ENCODE measurements around the gene EYS.

Gene EYS

DNA sequence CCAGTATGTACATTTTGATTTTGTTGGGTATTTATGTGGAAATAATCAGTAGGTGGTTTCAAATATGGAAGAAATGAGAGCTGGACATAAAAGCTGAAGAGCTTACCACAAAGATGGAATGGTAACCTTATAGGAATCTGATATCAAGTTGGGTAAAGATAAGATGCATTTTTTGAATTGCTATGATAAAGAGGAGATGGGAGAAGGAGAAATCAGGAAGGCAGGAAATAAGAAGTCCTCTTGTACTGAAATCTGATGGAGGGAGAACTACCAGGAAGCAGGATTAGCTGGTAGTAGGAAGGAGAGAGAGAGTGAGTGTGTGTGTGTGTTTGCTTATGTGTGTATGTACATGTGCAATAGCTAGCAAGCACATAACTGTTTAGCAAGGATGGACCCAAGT lies 1603.0 kb downstream of the EYS start:
- no peak for DNase-seq (ENCODE audit: extremely low read depth in 1 of 2, low read depth in 1 of 2)

DNA sequence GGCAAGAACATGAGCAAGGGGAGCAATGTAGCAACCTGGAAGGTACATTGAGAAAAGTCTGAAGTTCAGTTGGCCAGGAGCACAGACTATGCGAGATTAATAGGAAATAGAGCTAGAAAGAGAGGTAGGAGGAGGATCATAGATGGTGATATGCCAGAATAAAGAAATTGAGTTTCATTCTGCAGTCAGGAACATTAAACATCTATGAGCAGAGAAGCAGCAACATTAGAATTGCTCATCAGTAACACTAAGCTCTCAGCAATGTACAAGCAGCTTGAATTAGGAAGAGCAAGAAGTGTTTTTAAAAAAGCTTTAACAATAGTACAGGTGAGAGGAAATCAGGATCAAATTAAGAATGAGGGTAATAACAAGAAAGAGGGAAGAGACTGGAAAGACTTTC lies 1603.5 kb downstream of the EYS start:
- no peak for DNase-seq (ENCODE audit: extremely low read depth in 1 of 2, low read depth in 1 of 2)

DNA sequence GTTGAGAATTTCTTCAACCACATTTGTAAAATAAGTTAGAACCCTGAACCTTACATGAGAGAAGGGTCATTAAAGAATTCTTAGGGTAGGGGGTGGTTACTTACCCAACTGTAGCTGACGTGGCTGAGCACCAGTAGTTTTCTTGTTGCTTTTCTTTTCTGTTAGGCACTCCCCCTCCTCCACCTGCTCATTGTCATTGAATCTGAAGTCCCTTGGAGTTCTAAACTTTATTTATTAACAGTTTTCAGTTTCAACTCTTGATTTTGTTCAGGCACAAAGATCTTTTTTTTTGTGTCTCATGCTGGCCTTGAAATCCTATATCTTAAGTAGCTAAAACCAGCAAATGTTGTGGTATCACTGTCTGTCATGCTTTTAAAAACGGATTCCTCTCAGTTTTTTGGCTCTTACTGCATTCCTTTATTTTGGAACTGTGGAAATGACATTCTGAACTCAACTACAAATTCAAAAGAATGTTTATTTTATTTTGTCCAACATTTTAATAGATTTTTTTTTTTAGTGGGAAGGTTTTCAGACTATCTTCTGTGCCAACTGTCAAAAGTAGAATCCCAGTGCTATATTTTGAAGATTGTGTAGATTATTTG lies 1606.2 kb downstream of the EYS start:
- DNase-seq (ENCODE audit: extremely low read depth in 1 of 2, low read depth in 1 of 2) = no peak

DNA sequence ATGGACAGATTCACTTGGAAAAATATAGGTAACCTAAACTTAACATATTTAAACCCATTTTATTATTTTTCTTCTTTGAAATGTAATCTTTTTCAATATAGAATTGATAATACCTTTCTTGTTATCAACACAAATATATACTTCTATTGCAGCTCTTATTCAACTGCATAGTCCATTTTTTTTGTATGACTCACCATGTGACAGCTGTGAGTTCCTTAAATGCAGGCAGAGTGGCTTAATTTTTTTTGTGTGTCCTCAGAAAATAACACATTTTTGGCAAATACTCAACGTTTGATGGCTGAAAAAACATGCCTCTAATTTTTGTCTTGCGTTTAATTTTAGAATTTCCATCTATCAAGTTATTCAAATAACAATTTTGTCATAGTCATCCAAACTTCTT lies 1616.7 kb downstream of the EYS start:
- DNase-seq (ENCODE audit: extremely low read depth in 1 of 2, low read depth in 1 of 2) = no peak

DNA sequence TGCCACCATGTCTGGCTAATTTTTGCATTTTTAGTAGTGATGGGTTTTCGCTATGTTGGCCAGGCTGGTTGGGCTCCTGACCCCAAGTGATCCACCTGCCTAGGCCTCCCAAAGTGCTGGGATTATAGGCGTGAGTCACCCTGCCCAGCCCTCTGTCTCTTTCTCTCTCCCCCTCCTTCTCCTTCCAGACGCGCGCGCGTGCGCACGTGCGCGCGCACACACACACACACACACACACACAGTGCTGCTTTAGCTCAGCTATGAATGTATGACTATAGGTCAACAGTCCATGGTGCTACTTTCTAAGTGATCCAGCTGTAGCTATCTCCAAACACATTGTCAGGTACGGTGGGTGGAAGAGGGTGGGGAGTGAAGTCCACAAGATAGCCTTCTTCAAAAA lies 1621.9 kb downstream of the EYS start:
- DNase-seq (ENCODE audit: extremely low read depth in 1 of 2, low read depth in 1 of 2) = no peak

DNA sequence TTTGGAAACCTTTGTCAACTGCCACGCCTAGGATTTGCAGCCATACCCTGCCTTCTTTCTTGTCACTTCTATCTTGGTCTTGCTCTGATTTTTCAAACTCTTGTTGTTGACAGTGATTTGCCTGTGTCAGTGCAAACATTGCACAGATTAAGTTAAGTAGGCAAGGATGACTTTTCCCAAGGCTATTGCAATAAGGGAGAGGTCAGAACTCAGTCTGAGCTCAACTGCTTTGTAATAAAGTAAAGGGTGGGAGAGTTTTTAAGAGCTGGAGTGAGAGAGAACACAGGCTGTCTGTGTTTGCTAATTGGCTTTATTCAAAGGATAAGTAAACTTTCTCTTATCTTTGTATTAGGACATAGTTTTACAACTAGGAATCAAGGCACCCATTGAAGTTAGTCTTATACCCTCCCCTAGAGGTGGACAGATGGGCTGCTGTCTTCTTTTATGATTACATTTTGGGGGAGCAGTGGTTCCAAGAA lies 1622.8 kb downstream of the EYS start:
- DNase-seq (ENCODE audit: extremely low read depth in 1 of 2, low read depth in 1 of 2) = no peak

DNA sequence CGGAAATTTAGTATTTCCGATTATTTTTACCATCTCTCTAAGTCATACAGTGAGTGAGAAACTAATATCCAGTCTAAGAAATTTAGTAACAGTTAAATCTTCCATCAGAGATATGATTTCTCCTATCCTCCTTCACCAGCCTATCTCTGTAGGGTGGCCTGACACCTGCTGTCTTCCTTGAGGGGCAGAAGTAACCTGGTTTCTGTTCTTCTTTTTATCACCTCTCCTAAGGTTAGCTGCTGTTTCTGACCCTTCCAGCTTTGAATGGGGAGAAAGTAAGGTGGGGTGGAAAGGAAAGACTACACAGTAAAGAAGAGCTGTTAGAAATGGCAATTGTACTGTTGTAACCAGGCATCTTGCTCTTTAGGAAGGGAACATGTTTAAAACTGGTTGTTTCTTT lies 1623.8 kb downstream of the EYS start:
- DNase-seq (ENCODE audit: extremely low read depth in 1 of 2, low read depth in 1 of 2) = no peak

DNA sequence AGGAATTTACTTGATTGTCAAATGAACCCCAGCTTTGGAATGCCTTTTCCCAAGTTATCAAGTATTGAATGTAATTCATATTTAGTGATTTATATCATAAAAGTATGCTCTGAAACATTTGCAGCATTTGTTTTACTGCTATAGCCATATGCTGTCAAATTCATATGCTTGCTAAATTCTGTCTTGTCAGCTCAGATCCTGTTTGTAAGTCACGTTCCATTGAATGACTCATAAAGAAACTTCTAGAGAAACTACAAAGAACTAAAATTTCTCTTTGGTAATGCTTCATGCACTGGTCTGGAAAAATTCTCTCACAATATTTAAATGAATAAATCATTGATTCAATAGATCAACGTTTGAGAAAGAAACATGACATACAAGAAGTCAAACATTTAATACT lies 1625.6 kb downstream of the EYS start:
- DNase-seq (ENCODE audit: extremely low read depth in 1 of 2, low read depth in 1 of 2) = no peak

DNA sequence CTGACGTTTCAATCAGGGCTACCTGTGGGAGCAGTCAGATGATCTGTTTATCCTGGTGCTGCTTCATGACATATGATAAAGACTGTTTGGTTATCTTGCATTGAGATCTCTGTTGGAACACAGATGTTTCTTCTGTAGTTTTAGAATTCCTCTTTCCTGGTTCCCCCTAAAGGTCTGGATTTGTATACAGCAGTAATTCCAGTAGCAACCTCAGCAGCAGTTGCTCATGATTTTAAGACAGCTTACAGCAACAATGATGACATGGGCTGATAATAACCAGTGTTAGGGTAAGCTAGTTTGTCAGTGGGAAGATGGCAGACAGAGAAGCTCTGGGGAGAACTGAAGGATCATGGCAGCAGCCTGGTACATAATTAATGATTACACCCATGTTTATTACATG lies 1632.0 kb downstream of the EYS start:
- no peak for DNase-seq (ENCODE audit: extremely low read depth in 1 of 2, low read depth in 1 of 2)

DNA sequence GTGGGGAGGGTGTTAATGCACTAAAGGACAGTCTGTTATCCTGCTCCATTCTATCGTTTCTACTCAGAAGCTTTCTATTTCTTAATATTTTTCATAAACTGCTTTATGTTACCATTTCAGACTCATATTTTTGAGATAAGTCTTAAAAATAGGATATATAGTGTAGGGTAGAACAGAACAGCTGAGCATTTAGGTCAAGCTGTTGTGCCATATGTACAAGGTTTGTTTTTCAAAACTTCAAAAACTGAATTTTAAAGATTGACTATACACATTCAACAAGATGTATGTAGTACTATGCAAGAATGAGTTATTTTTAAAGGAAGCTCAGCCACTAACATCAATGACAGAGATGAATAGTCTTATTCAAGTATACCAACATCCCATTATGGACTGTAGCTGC lies 1634.3 kb downstream of the EYS start:
- DNase-seq (ENCODE audit: extremely low read depth in 1 of 2, low read depth in 1 of 2) = no peak

DNA sequence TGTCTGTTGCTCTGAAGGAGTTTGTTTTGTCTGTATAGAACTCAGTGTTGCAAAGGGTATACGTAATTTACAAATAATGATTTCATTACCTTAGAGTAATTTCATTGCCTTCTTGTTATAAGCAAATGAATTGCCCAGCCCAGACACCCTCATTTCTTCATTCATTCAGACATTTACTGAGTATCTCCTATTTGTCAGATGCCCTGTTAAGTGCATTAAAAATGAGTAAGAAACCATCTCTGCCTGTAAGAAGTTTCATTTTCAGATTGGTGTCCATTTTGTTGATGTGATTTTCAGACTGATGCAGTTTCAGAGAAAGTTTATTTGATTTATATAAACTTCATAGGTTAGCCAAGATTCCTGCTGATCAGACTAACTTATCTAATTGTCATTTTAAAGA lies 1642.1 kb downstream of the EYS start:
- no peak for DNase-seq (ENCODE audit: extremely low read depth in 1 of 2, low read depth in 1 of 2)

DNA sequence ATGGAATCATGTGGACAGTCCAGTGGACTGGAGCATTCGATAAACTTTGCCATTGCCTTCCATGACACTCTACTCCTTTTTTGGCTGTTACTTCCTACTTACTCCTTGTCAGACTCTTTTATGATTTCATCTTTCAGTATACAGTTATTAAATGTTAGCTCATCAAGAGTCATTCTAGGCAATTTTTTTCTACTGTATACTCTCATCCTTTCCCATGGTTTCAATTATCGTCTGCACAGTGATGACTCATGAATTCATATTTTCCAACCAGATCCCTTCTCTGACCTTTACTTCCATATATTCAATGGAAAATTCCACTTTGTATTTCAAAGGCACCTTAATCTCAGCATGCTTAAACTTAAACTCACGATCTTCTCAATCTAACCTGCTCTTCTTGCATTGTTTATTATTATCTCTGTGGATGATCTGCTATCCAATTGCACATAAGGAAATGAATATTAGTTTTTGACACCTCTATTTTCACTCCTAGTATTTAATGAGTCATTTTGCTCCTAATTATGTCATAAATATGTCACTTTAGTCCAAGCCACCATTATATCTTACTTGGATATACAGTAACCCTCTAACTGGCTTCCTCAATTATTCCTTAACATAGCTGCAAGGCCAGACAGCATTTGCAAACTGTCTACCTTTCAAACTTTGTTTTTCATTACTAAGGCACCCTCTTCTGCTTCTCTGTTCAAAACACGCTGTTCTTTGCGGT lies 1643.9 kb downstream of the EYS start:
- DNase-seq (ENCODE audit: extremely low read depth in 1 of 2, low read depth in 1 of 2) = no peak

DNA sequence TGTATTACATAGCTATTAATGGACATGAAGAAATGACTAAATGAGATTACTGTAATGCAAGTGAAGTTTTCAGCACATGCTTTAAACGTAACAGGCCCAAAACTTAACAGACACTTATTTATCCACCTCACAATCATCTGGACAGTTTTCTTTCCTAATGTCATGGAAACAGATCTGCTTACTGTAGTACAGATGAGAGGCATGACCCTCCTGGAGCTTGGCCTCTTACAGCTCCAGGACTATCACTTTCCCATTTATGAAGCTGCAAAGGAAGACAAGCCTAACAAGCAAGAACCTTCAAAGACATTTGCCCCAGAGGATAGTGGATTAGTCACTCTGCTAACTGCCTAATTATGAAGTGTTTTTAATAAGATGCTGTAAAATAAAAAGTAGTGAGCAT lies 1652.2 kb downstream of the EYS start:
- no peak for DNase-seq (ENCODE audit: extremely low read depth in 1 of 2, low read depth in 1 of 2)

DNA sequence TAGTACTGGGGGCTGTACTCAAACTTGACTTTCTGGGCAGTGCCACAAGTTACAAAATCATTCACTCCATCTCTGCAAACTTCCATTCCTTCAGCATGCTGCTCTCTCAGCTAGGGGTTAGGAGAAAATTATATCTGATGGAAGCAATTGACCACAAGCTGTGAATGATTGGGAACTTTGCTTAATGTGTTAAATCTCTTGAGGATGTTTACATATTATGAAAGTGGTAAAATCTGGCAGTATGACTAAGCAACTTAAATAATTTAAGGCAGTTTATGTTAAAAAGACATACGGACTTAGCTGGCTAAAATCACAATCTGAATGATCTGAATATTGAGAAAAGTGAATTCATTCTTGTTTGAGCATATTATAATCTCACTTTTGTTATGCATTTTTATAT lies 1656.4 kb downstream of the EYS start:
- DNase-seq (ENCODE audit: extremely low read depth in 1 of 2, low read depth in 1 of 2) = no peak

DNA sequence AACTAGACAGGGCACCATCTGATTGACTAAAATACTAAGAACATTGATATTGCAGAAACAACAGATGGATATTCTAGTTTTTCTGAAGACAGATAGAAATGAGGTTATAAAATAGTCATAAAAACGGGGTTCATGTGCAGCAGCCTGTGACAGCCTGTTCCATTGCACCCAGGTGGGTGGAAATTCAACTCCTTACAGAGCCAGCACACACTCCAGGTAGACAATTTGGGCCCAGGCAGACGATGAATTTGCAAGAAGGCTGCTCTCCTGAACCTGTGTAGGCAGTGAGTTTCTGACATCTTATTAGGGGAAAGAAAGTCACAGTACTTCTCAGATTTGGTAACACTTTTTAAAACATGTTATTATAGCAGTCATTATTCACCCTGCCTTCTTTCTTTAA lies 1657.3 kb downstream of the EYS start:
- DNase-seq (ENCODE audit: extremely low read depth in 1 of 2, low read depth in 1 of 2) = no peak

DNA sequence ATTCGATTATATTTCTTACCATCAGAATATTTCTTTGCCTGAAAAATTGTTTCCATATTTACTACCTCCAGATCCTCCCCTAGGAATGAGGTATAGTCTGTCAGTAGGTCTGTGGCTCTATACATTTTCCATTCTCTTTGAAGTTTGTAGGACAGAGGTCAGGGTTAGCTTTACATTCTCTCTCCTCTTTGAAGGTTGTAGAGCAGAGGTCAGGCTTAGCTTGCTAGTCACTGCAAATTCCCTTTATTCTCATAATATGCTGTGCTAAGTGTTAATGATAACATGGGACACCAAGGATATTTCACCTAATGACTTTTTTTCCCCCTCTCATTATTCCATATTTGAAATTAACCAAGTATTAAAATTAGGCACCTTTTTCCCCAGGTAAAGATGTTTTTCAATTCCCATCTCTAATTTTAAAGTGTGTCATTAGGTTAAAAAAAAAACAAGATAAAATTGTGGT lies 1660.2 kb downstream of the EYS start:
- no peak for DNase-seq (ENCODE audit: extremely low read depth in 1 of 2, low read depth in 1 of 2)

DNA sequence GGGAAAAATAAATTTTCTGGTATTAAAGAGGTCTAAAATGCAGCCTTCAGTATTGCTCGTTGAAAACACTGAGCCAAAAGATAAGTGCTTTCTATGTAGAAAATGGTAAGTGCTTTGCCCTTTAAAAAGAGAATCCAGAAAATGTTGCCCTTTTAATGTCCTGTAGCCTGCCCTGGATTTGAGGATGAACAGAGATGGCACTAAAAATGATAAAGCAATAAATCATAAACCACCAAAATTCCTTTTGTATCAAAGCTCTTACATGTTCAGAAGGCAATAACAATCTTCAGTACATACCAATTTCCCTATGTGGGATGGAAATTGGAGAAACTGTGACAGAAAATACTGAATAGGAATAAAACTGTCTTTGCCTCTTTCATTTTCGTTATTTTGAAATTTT lies 1665.7 kb downstream of the EYS start:
- DNase-seq (ENCODE audit: extremely low read depth in 1 of 2, low read depth in 1 of 2) = no peak

DNA sequence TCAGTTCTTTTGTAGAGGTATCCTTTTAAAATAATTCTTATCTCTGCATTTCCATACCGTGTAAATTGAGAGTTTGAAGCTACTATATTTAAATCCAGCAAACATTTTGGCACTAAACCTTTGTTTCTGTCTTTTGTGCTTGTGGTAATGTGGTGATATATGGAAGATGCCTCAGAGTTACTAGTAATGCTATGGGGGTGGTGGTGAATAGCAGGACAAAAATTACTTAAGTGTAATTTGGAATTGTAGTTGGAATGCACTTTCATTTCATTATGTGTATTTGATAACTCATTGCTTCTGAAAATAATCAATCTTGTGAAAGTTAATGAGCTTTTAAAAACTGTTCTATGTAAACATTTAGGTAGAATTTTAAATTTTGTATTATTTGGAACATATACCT lies 1666.9 kb downstream of the EYS start:
- no peak for DNase-seq (ENCODE audit: extremely low read depth in 1 of 2, low read depth in 1 of 2)

DNA sequence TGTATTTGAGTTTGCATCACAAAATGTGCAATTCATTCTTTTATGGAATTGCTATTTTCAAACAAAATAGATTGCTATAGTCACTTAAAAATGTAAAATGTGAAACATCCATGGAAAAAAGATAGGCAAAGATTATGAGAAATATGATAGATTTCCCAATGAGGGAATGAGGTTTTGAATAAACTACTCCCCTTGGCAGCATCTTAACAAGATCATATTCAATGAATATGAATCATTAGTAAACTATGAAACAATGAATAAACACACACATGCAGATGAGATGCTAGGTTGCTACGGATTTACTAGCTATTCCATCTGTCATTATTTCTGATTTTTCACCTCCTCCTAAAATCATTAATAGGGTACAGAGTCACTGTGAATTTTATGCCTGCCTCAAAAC lies 1669.6 kb downstream of the EYS start:
- DNase-seq (ENCODE audit: extremely low read depth in 1 of 2, low read depth in 1 of 2) = no peak

DNA sequence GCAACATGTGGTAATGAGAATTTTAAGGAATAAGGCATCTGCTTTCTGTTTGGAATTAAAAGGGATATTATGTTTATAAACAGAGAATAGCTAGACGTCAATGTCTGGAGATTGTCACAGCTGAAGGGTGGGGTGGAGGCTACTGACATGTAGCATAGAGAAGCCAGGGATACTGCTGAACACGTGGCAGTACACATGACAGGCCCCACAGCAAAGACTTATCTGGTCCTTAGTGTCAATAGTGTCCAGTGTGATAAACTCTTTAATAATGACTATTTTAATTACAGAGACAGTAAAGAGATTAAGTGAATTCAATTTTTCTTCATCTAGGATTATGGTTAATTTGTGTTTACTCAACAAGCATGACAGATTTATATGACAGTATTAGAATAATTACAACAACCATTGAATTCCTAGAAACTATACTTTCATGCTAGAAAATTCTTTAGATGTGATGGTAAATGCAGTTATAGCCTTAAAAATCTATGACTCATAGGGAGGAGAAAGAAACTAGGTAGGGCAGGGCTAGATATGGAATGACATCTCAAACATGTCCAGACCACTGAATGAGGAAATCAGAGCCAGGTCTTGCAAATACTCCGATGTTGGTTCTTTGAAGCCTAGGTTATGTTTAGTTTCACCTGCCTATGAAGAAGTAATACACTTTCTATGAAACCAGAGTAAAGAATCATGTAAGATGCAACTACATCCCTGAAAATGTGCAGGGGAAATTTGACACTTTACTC lies 1671.9 kb downstream of the EYS start:
- DNase-seq (ENCODE audit: extremely low read depth in 1 of 2, low read depth in 1 of 2) = no peak

DNA sequence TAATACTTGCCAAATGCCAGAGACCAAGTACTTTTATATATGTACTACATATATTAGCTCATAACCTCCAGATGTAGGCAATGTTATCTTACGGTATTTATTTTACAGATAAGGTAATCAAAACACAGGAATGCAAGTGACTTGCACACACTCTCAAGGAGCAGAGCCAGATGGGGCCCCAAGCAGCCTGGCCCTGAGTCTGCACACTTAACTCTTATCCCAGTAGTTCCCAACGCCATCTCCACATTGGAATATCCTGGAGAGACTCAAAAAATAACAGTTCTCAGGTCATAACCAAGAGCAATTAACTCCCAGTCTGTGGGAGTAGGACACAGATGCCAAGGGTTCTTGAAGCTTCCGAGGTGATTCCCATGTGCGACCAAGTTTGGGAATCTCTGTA lies 1672.7 kb downstream of the EYS start:
- DNase-seq (ENCODE audit: extremely low read depth in 1 of 2, low read depth in 1 of 2) = no peak
